Cardiac fibroblast (primary cell): ENCODE measurements around the gene GAN.
A peak's percentile ranks its signal among the peaks of the same experiment; 100 is the strongest.

Source experiments
- DNase-seq, 2 donors: peaks; one replicate each; pipeline versions ENCODE4 v3.0.0 to v3.0.0-alpha.2; 2010; ENCODE audit warnings: low read depth in 2 of 2
- H3K4me3 ChIP-seq, 2 donors: replicated peaks in 1 of 2; 1 replicate in 1 of 2; 2 replicates in 1 of 2; pipeline ENCODE4 v1.5.1; 2011; ENCODE audit warnings: low read depth in 2 of 2, low read length in 2 of 2, mild to moderate bottlenecking in 2 of 2, moderate library complexity in 1 of 2
- CTCF ChIP-seq: IDR thresholded peaks from one replicate; pipeline ENCODE4 v1.5.1; 2011; ENCODE audit warnings: low read depth, mild to moderate bottlenecking, low read length, inconsistent platforms

Gene GAN

GRCh38 chr16:81283044-81283443, 31.7 kb upstream of the GAN start:
- TF ChIP-seq CTCF = no peak
- DNase-seq = no peak
- H3K4me3 ChIP-seq = no peak overlapping the region

- no peak for DNase-seq
- TF ChIP-seq CTCF = no peak
- H3K4me3 ChIP-seq = no peak overlapping the region
These were observed 29.7 kb upstream of the GAN start for GRCh38 chr16:81284995-81285600.

GRCh38 chr16:81286190-81286589, 28.6 kb upstream of the GAN start:
- no peak overlapping the region for H3K4me3 ChIP-seq
- TF ChIP-seq CTCF = no peak
- DNase-seq = no peak

GRCh38 chr16:81291117-81291516, 23.6 kb upstream of the GAN start:
- no peak for TF ChIP-seq CTCF
- no peak for DNase-seq
- no peak overlapping the region for H3K4me3 ChIP-seq

- TF ChIP-seq CTCF = no peak
- DNase-seq = no peak
- H3K4me3 ChIP-seq = no peak overlapping the region
These were observed 21.8 kb upstream of the GAN start for GRCh38 chr16:81292936-81293335.

- no peak for TF ChIP-seq CTCF
- H3K4me3 ChIP-seq = no peak overlapping the region
- DNase-seq = peak; percentile 40 to 54
These were observed 20.6 kb upstream of the GAN start for GRCh38 chr16:81293909-81294802.

GRCh38 chr16:81296631-81297030, 18.1 kb upstream of the GAN start:
- no peak overlapping the region for H3K4me3 ChIP-seq
- DNase-seq = no peak
- no peak for TF ChIP-seq CTCF
